GM18907 (cell line): ENCODE measurements around the gene MCC.

Experiments used
- ATAC-seq: cut with Tn5 transposase; IDR thresholded peaks from one replicate; pipeline ENCODE4 v1.9.1; 2021; ENCODE audit warnings: mild to moderate bottlenecking, moderate library complexity; ENCODE audit not compliant: unreplicated experiment

MCC gene

DNA sequence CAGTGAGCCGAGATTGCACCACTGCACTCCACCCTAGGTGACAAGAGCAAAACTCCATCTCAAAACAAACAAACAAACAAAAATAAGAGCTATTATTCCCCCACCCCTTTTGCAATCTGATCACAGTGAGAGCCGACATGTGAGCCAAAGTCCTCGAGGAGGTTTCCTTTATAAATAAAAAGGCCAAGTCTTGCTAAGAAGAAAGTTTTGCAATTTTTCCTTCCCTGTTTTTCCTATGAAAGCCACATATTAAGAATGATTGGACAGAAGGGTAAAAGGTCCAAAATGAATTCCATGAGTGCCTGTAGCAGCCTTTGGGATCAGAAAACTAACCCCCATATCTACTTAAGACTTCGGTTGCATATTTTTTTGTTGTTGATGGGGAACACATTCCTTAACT is 233.1 kb downstream of the MCC start:
- no peak for ATAC-seq

DNA sequence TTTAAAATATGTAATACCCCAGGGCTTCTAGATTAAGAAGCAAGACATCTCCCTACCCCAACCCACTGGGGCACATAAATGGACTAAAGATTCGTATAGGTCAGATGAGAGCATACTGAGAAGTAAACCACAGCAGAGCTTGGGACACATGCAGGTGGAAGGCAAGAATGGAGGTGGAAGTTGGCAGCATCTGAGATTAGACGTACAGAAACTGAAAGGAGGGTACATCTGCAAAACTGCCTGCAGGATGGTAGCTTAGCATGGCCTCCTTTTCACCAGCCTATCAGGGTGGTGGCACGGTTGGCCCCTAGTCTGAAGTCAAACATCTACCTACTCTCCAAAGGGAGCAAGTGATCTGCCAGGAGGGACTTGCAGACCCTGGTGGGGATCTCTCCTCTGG is 235.2 kb downstream of the MCC start:
- peak; percentile 51 for ATAC-seq

DNA sequence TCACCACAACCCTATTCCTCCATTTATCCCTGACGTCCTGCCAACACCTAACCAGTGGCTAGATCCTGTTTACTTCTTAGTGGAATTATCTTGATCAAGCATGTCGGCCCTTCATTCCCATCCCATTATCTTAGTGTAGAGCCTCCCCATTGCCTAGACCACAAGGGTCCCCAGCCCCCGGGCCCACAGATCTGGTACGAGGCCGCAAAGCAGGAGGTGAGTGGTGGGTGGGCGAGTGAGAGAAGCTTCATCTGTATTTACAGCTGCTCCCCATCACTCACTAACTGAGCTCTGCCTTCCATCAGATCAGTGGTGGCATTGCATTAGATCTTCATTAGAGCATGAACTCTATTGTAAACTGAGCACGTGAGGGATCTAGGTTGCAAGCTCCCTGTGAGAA is 236.2 kb downstream of the MCC start:
- no peak for ATAC-seq

DNA sequence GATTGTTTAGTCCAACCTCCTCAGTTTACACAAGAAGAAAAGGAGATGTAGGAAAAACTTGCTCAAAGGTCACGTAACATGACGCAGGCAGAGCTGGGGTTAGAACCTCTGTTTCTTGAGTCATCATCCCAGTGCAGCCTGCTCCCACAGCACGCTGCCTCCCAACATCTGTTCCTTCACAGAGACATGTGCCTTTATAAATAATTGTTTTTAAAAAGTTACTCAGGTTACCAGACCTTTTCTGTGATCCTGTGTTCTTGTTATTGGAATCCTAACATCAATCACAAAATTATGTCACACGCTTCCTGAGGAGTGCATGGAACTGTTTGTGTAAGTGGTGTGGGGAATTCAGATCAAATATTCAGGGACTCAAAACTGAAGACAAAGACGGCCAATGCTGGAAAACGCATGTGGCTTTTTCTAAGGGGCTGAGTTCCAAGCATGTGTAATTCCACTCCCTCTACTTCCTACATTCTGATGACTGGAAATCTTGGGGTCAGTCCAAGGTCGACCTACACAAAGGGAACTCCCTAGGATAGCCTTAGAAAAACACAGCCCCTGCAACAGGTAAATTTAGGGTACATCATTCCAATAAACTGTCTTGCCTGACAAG is 237.8 kb downstream of the MCC start:
- ATAC-seq, result no peak

DNA sequence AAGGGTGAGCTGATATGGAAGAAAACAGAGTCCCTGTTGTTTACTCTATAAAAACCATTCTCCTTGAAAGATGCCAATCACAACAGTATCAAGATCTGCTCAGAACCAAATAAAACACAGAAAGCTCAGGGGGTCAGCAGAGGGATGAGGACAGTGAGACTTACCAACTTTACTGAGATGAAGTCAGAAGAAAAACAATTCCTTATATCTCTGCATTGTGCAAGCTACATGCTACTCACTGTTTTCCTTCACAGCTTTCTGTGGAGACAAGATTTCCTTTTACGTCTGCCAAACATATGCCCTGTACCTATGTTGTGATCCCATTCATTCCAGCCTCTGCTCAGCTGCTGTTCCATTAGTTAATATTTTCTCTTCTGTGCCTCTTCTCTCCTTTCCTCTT is 239.0 kb downstream of the MCC start:
- no peak for ATAC-seq

DNA sequence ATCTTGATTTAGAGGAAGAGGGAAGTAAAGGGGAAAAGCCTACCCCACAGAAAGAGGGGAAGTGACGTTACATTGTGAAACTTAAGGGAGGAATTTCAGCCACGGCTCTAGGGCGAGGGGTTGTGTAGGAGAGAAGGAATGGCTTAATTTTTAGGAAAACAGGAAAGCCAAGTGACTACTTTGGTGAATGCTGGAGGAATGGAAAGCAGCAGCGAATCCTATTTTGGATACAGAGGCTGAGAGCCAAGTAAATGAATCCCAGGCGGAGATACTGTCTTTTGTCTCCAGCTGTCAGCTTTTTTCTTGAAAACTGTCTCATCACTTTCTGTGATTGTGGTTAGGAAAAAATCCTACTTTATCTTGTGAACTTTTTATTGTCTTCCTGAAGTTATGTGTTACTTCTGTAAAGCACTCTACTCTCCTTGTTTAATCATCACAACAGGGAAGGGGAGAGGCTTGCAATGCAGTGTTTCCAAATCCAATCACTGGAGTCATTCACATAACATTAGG is 241.8 kb downstream of the MCC start:
- no peak for ATAC-seq

DNA sequence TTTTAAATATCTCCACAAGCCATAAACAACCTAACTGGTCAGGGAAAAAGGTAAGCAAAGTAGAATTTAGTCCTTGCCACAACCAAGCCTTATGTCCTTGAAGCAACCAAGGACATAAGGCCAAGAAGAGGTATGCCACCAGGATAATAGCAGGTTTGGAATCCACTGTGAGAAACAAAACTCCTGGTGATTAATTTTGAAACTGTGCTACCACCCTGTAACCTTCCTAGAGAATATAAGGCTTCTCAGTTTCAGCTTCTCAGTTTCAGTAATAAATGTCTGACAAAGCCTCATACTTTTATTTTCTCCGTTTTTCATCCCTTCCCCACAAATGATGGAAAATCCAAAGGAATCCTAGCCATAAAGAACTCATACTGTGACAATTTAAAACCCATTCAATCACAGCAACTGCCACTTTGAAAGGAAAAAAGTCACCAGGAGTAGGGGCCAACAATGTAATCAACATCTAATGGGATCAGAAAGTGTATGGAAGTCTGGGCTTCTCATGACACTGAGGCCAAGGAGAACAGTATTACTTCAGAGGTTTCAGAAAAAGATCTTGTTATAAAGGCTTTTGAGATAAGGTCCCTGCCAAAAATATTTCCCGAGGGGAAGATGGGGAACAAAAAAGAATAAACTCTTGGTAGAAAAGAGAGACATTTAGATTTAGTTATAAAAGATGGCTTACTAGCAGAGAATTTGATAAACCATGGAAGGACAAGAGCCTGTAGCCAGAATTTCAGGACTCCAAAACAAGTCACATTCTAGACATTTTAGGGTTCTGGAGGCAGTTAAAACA is 242.6 kb downstream of the MCC start:
- ATAC-seq, result peak; percentile 53

DNA sequence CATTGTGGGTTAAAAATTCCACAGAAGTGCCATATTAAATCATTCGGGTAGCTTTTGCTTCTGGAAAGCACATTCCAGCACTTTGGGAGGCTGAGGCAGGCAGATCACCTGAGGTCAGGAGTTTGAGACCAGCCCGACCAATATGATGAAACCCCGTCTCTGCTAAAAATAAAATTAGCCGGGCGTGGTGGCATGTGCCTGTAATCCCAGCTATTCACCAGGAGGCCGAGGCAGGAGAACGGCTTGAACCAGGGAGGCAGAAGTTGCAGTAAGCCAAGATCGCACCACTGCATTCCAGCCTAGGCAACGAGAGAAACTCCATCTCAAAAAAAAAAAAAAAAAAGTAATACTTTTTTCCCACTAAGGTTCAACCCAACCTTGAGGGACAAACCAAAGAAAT is 243.3 kb downstream of the MCC start:
- ATAC-seq, result no peak

DNA sequence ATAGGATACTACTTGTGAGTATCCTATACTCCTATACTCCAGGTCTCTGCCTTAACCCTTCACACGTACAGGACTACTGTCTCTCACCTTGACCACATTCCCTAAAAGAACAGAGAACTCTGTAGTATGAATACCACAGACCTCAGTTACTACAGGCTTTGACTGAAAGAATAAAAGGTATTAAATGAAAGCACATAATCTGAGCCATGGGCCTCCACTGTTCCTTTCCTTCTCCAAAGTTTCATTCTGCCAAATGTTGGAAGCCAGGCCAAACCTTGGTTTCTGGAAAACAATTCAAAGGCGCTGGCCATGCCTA is 244.9 kb downstream of the MCC start:
- no peak for ATAC-seq

DNA sequence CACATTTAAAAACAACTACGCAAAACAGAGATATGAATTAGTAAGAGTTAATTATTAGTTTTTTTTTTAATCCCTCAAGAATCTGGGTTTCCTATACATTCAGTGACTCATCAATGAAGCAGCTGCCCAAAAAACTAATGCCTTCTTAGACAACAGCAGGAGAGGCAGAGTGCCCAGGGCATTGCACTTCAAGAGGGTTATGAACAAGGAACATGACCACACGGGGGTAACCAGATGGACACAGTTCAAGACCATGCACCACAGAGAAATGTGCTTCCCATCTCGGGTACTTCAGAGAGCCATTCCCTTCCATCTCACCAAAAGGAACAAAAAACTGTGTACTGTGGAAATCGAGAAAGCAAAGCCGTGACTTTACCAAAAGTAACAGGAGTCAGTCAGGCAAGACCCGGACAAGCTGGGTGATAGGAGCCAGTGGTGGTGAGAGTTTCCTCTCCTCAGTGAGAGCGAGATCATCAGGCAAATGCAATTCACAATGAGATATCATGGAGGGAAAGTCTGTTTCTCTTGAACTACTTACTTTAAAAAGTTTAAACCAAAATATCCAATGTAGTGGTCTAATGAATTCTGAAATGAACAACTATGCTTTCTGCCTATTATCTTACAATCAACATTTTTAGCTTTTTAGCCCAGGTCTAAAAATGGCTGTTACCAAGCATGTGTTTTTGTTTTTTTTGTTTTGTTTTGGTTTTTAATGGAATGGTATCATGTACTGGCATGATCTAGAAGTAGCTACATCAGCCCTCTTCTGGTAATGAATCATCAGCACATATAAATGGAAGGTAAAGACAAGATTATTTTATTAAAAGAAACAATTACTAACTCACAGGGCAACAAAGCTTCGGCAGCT is 245.5 kb downstream of the MCC start:
- no peak for ATAC-seq

DNA sequence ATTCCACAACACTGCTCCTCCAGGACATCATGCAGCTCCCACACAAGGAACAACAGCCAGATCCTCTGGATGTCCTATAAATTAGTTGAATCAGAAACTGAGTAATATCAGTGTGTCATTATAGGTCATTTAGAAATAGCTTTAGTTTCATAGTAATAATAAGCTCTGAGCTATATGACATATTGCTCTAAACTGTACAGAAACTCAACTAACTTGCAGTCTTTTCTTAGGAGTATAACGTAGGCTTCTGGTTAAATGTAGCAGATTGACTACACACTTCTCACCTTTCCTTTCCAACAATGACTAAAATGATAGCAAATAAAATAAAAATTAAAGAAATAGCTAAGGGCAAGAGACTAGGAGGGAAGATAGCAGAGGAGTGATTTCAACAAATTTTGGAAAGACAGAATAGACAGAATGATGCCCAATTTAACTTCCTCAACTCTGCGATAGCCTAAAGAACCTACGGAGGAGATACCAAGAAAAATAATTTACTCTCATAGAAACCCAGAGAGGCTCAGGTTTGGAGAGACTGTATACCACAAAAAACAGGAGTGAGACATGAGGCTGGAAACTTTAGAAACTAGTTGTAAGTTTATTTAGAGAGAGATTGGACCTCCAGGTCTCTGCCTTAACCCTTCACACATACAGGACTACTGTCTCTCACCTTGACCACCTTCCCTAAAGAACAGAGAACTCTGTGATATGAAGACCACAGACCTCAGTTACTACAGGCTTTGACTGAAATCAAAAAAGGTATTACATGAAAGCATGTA is 247.1 kb downstream of the MCC start:
- peak; percentile 74 for ATAC-seq

DNA sequence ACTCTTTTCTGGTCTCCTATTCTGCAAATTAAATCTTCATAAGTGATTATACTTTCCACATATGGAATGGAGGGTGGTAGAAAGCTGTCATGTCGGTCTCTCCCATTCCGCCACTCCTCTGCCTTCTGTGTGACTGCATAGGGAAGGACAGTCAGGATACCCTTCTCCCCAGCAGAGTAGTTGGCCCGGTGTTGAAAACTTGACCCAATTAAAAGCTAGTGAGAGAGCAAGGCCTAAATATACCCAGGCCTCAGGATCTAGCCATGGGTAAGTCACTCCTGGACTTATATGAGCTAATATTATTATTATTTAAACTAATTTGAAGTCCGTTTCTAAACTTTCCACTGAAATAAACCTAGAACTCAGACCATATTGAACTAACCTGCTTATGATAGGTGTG is 248.2 kb downstream of the MCC start:
- no peak for ATAC-seq

DNA sequence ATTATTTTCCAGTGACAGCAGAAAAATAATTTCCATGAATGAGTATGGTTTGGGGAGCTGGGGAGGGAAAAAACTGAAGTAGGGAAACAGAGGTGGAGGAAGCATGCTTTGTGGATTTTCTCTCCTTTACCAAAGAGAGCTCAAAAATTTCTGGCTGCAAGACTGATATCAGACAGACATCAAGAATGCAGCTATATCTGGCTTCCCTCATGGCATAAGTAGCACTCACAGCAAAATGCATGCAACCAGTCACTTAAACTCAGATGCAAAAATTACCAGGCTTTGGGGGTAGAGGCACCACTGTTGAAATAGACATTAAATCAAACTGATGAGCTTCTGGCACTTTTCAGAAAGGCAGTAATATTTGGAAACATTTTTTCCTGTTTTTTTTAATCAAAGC is 250.4 kb downstream of the MCC start:
- ATAC-seq, result no peak

DNA sequence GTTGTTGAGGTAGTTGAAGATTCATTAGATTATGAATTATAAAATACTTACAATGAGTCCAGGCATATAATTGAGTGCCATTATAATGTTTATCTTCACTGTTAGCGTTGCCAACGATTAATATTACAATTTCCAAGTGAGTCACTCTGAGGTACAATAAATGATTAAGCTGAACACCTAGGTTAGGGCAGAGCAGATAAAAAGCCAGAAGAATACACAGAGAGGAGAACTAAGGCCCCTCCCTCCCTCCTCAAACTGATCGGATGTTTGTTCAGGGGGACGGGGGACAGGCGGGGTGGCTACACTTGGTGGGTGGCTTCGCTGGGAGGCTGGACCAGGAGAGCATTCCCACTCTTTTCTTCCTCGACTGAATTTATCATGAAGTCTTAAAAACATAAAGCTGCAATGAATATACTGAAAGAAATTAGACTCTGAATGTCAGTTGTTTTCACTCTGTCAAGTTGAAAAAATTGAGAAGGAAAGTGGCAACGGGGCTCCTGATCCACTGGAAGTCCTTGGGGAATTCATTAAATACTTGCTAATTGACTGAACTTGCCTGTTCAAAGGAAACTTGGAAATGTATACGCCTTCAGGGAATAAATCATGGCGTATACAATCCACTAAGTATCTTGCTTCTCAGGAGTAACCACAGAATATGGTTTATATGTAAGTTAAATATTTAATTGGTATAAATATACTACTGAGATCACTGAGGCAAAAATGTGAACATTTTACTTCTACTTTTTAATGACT is 251.5 kb downstream of the MCC start:
- ATAC-seq, result no peak

DNA sequence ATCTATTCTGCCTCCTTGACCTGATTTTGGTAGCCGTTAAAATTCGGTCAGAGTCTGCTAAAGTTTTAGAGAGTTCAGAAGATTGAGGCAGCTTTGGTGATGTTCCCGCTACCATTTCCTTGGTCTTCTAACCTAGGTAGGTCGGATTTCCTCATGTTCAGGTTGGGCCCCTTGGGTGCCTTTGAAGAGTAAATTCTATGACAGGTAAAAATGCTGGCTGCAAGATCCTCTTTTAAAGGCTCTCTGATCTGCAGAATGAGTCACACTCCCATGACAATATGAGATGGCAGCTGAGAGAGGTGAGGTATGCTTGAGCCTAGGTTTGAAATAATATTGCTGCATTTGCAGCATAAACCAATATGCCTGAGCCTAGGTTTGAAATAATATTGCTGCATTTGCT is 252.4 kb downstream of the MCC start:
- ATAC-seq, result no peak

DNA sequence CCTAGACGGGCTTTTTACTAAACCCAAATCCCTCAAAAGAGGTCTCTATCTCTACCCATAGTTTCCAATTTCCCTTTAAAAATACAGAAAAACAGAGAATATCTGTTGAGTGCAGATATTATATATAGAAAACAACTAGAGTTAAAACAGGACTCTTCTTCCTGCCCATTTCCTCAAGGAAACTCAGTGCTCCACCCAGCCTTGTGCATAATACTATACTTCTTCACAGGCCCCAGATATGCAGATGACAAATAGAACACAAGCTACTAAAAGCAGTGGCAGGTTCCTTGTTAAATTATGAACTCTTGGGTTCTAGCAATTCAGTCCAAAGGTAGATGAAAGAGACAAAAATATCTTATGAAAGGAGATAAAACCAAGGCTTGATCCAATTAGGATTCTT is 253.7 kb downstream of the MCC start:
- ATAC-seq, result no peak

DNA sequence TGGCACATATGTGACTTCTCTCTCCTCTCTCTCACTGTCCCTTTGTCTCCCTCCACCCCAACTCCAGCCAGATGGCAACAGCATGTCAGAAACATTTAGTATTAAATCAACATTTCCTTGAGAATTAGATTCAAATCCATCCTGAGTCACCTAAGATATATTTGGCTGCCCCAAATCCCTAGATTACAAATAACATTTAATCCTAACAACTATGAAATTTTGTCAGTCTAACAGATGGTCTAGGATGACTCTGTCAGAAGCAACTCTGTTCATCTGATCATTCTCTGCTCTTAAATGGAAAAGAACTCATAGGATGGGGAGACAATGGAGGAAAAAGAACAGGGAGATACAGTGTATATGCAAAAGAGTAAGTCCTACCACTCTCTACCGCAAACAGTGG is 254.6 kb downstream of the MCC start:
- ATAC-seq, result no peak

DNA sequence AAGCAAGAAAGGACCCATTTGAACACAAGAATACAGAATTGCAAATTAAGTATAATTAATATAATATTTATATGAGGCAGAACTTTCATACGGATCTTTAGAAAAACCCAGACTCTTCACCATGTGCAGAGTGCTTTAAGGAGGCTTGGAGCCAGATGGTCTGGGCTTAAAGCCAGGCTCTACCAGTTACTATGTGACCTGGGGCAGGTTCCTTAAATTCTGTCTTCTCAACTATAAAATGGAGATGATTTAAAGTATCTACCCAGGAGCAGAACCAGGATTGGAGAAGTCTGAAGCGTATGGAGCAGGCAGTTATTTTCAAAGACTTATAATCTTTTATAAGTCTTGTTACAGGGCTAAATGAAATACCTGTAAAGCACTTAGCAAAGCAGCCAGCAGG is 255.6 kb downstream of the MCC start:
- ATAC-seq, result no peak

DNA sequence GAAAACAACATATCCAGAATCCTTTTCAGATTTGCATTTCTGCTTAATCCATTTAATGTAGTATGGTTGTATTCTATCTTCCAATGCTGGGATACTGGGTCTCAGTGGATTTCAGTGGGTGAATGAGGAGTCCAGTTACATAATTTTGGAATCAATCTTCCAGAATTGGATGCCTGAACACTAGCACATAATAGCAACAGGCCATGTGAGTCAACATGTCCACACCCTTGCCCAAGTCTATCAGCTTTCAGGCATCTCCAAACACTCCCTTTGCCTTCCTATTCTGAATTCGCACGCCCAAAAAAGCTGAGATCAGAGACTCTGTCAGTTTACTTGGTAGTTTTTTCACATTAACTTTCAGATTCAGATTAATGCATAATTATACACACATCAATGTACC is 256.0 kb downstream of the MCC start:
- no peak for ATAC-seq

DNA sequence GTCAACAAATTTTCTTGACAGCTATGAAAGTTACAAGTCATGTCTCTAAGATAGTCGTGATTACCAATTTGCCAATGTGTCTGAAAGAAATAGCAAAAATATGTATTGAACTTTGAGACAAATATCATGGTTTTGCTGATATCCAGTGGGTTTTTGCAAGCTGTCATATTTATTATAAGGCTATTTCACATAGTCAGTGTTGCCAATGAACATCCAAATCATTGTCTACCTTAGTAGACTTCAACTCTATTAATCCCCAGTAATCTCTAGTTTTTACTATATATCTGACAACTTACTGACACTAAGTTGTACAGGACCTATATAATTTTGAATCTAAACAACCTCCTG is 256.6 kb downstream of the MCC start:
- ATAC-seq, result no peak
